A673 (cell line): ENCODE measurements around the gene NPRL2. TPM values are rescaled to one million over a fixed set of nuclear protein-coding genes. Genes with fewer than 3 reads are reported as not detected.

ENCODE experiments used
- BruUV-seq: library from RNA; stranded (reverse); fragments of 400-500 nt; replicated peaks from 2 replicates; lab custom pipeline; 2021; lab: Mats Ljungman, UMichigan
- CTCF ChIA-PET: fragments of 300-600 bp; sonication (Branson Sonifier 250); formaldehyde crosslinking; loops from one replicate; lab custom pipeline; 2022; ENCODE audit warnings: antibody characterized with exemption; lab: Charles Lee
- POLR2A ChIA-PET: fragments of 300-600 bp; sonication (Branson Sonifier 250); formaldehyde crosslinking; loops from one replicate; lab custom pipeline; 2022; ENCODE audit warnings: antibody characterized with exemption; ENCODE audit not compliant: low non-redundant PET; lab: Charles Lee
- DNase-seq: peaks from one replicate; pipeline ENCODE4 v3.0.0-alpha.2; 2015; ENCODE audit warnings: low spot score
- H3K27ac ChIP-seq: fragments of 200-600 bp; sonication (generic); 2 replicates; pipeline ENCODE4 v1.5.1; 2016; ENCODE audit warnings: mixed run types, low read depth, mild to moderate bottlenecking, mixed read lengths, antibody characterized with exemption, low read length; ENCODE audit not compliant: poor library complexity, severe bottlenecking
- H3K27me3 ChIP-seq: fragments of 200-600 bp; sonication (generic); replicated peaks from 2 replicates; pipeline ENCODE4 v1.6.1; 2017; ENCODE audit warnings: mixed run types, low read depth, mild to moderate bottlenecking, mixed read lengths, antibody characterized with exemption, low read length; ENCODE audit not compliant: insufficient read depth, poor library complexity
- H3K36me3 ChIP-seq: fragments of 200-600 bp; sonication (generic); 2 replicates; pipeline ENCODE4 v1.6.1; 2016; ENCODE audit warnings: mixed run types, mild to moderate bottlenecking, mixed read lengths, antibody characterized with exemption, low read length; ENCODE audit not compliant: insufficient read depth, poor library complexity, severe bottlenecking
- H3K4me1 ChIP-seq: fragments of 200-600 bp; sonication (generic); 2 replicates; pipeline ENCODE4 v1.6.1; 2017; ENCODE audit warnings: mixed run types, mild to moderate bottlenecking, mixed read lengths, antibody characterized with exemption, low read length; ENCODE audit not compliant: insufficient read depth, poor library complexity, severe bottlenecking
- H3K4me3 ChIP-seq: fragments of 200-600 bp; sonication (generic); 2 replicates; pipeline ENCODE4 v1.5.1; 2016; ENCODE audit warnings: low read depth, mixed run types, mild to moderate bottlenecking, mixed read lengths, low read length; ENCODE audit not compliant: poor library complexity, severe bottlenecking
- H3K9me3 ChIP-seq: fragments of 200-600 bp; sonication (generic); 2 replicates; pipeline ENCODE4 v1.6.1; 2016; ENCODE audit warnings: mixed run types, low read depth, mild to moderate bottlenecking, mixed read lengths, antibody characterized with exemption, low read length; ENCODE audit not compliant: poor library complexity, severe bottlenecking
- EZH2 ChIP-seq: fragments of 200-600 bp; sonication (generic); IDR thresholded peaks from 2 replicates; pipeline ENCODE4 v1.6.1; 2017; ENCODE audit warnings: borderline replicate concordance, low read depth, mild to moderate bottlenecking, mixed read lengths, antibody characterized with exemption, low read length; ENCODE audit not compliant: poor library complexity, severe bottlenecking
- intact Hi-C: fragments of 100-400 bp; cut with micrococcal nuclease; formaldehyde crosslinking; loops from one replicate; pipeline ENCODE4 v1.10.0; 2022; ENCODE audit not compliant: unreplicated experiment
- total RNA-seq: library from RNA; stranded (reverse); gene quantifications from 2 replicates; pipeline ENCODE4 v1.2.3, GENCODE V29; 2021
- TF ChIP-seq, protein P1 (sequence below): fragments of 300-800, 200-600 bp; sonication (generic); conservative IDR thresholded peaks from 2 replicates; pipeline ENCODE4 v1.5.1; 2017; ENCODE audit warnings: low read depth, mild to moderate bottlenecking, antibody characterized with exemption, low read length, moderate library complexity, mixed read lengths

NPRL2 gene
- total RNA-seq, 1 experiment from 2014 or later = 16.0 TPM

DNA sequence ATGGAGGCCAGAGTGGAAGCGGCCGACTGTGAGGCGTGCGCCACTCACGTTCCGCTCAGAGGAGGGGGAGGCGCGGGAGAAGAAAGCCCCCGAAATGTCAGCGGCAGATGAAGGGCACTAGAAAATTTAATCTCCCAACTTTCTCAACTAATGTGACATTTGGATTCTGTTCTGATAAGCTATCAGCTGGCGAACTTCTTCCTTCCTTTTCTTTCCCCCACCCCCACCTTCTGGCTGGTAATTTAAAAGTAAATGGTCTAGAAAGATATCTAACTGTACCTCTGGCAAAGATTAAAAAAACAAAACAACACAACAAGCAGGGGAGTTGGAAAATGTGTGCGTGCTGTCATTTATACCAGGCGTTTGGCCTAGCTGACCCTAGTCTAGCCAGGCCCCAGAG, 35.2 kb upstream of the NPRL2 start:
- H3K9me3 ChIP-seq = no peaks in the 10 kb centered on the region
- H3K36me3 ChIP-seq = no peaks in the 10 kb centered on the region
- no peak overlapping the region for H3K4me3 ChIP-seq
- no peak overlapping the region for H3K27ac ChIP-seq
- H3K27me3 ChIP-seq = no peaks in the 10 kb centered on the region
- no TSS peak for BruUV-seq
- no peak for DNase-seq
- H3K4me1 ChIP-seq = no peaks in the 10 kb centered on the region
- ChIA-PET CTCF (no interaction called here), POLR2A (no interaction called here)
- TF ChIP-seq, protein P1, sequence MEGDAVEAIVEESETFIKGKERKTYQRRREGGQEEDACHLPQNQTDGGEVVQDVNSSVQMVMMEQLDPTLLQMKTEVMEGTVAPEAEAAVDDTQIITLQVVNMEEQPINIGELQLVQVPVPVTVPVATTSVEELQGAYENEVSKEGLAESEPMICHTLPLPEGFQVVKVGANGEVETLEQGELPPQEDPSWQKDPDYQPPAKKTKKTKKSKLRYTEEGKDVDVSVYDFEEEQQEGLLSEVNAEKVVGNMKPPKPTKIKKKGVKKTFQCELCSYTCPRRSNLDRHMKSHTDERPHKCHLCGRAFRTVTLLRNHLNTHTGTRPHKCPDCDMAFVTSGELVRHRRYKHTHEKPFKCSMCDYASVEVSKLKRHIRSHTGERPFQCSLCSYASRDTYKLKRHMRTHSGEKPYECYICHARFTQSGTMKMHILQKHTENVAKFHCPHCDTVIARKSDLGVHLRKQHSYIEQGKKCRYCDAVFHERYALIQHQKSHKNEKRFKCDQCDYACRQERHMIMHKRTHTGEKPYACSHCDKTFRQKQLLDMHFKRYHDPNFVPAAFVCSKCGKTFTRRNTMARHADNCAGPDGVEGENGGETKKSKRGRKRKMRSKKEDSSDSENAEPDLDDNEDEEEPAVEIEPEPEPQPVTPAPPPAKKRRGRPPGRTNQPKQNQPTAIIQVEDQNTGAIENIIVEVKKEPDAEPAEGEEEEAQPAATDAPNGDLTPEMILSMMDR = no peak
- no peak for TF ChIP-seq EZH2
- intact Hi-C loops = no loop called here

DNA sequence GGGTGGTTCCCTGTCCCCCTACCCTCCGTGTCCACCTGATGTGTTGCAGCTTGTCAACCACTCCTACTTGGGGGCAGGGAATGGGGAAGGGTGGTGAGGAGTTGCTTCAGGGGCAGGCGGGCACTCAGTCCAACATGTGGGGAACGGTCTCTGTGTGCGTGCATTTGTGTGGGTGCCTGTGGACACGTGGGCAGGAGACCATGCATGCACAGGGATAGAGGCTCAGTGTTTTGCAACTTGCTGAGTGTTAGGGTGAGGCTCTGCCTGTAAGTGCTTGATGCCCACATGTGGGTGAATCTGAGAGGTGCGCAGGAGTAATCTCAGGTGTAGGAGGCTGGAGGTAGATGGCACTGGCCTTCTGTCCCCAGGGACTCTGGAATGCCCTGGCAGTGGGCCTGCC, 33.2 kb upstream of the NPRL2 start:
- no peaks in the 10 kb centered on the region for H3K27me3 ChIP-seq
- H3K36me3 ChIP-seq = no peaks in the 10 kb centered on the region
- DNase-seq = no peak
- BruUV-seq = no TSS peak
- POLR2A ChIA-PET = no interaction called here
- TF ChIP-seq EZH2 = no peak
- TF ChIP-seq, protein P1 = no peak
- H3K27ac ChIP-seq = no peak overlapping the region
- no peaks in the 10 kb centered on the region for H3K4me1 ChIP-seq
- intact Hi-C loops = no loop called here
- CTCF ChIA-PET = no interaction called here
- H3K4me3 ChIP-seq = no peak overlapping the region
- H3K9me3 ChIP-seq = no peaks in the 10 kb centered on the region

DNA sequence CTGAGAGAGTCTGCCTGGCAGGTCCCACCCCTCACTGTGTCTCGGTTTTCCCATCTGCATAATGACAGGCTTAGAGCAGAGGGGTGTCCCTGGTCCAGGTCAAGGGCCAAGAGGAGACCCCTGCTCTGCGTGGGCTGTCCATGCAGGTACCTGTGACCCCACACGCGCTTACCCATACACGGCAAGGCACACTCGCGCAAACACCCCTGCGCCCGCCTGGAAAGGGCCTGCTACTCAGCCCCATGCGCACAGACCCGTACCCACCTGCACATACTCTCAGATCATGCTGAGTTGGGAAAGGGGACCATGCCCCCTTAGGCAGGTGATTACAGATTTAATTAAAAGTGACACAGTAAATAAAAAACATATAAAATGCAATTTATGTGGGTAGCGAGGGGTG, 32.1 kb upstream of the NPRL2 start:
- Histone ChIP-seq H3K36me3 (no peaks in the 10 kb centered on the region), H3K27me3 (no peaks in the 10 kb centered on the region), H3K27ac (no peak overlapping the region), H3K4me3 (no peak overlapping the region), H3K4me1 (no peaks in the 10 kb centered on the region), H3K9me3 (no peaks in the 10 kb centered on the region)
- POLR2A ChIA-PET = no interaction called here
- intact Hi-C loops = no loop called here
- no TSS peak for BruUV-seq
- DNase-seq = no peak
- CTCF ChIA-PET = no interaction called here
- TF ChIP-seq, protein P1 = no peak
- no peak for TF ChIP-seq EZH2
